Stimulated activated naive B cell treated with anti-CD40 and anti-IgM and Interleukin-4, amounts not matched to agents 10 μg/mL and 1 μg/mL and 100 μg/mL, for 72 hours (primary cell): ENCODE measurements around the gene PLAC1.
A peak's percentile ranks its signal among the peaks of the same experiment; 100 is the strongest.

Source experiments
- ATAC-seq, 2 donors: fragments of 150-1000 bp; cut with Tn5 transposase; replicated peaks; 2 replicates each; pipeline ENCODE4 v1.10.0; 2021; ENCODE audit warnings: moderate library complexity in 1 of 2
- DNase-seq: peaks from one replicate; pipeline ENCODE4 v3.0.0; 2021
- H3K27ac Mint-ChIP-seq: one replicate; pipeline ENCODE4 v1.8.0; 2022; ENCODE audit warnings: mild to moderate bottlenecking, mixed read lengths
- H3K27me3 Mint-ChIP-seq, 2 donors: one replicate each; pipeline ENCODE4 v1.8.0; 2022; ENCODE audit warnings: mixed read lengths in 2 of 2
- H3K36me3 Mint-ChIP-seq, 2 donors: one replicate each; pipeline ENCODE4 v1.8.0; 2022; ENCODE audit warnings: mixed read lengths in 2 of 2, mild to moderate bottlenecking in 1 of 2
- H3K4me1 Mint-ChIP-seq, 2 donors: one replicate each; pipeline ENCODE4 v1.8.0; 2022; ENCODE audit warnings: mixed read lengths in 2 of 2, mild to moderate bottlenecking in 1 of 2
- H3K4me3 Mint-ChIP-seq, 2 donors: one replicate each; pipeline ENCODE4 v1.8.0; 2022; ENCODE audit warnings: mild to moderate bottlenecking in 2 of 2, mixed read lengths in 2 of 2, moderate library complexity in 1 of 2
- H3K9me3 Mint-ChIP-seq, 2 donors: one replicate each; pipeline ENCODE4 v1.8.0; 2022; ENCODE audit warnings: mixed read lengths in 2 of 2, mild to moderate bottlenecking in 1 of 2

Gene PLAC1

GRCh38 chrX:134603806-134604700 lies 54.2 kb downstream of the PLAC1 start:
- DNase-seq = no peak
- Mint-ChIP-seq H3K27ac (no peak overlapping the region), H3K4me3 (no peak overlapping the region), H3K27me3 (peaks cover 0 to 7% of the 10 kb centered on the region in 2 donors), H3K4me1 (no peaks in the 10 kb centered on the region), H3K9me3 (peaks cover 0 to 6% of the 10 kb centered on the region in 2 donors), H3K36me3 (no peaks in the 10 kb centered on the region)
- ATAC-seq = no peak

GRCh38 chrX:134602410-134602809 lies 55.9 kb downstream of the PLAC1 start:
- H3K27ac Mint-ChIP-seq = no peak overlapping the region
- no peak for DNase-seq
- ATAC-seq = no peak
- H3K9me3 Mint-ChIP-seq = peaks cover 0 to 10% of the 10 kb centered on the region in 2 donors
- no peaks in the 10 kb centered on the region for H3K4me1 Mint-ChIP-seq
- H3K27me3 Mint-ChIP-seq = peaks cover 6 to 14% of the 10 kb centered on the region in 2 donors
- H3K36me3 Mint-ChIP-seq = no peaks in the 10 kb centered on the region
- no peak overlapping the region for H3K4me3 Mint-ChIP-seq

- no peak overlapping the region for H3K27ac Mint-ChIP-seq
- ATAC-seq (no peak), DNase-seq (no peak)
- H3K4me1 Mint-ChIP-seq = no peaks in the 10 kb centered on the region
- H3K4me3 Mint-ChIP-seq = no peak overlapping the region
- peaks cover 0 to 10% of the 10 kb centered on the region in 2 donors for H3K9me3 Mint-ChIP-seq
- peaks cover 6 to 21% of the 10 kb centered on the region in 2 donors for H3K27me3 Mint-ChIP-seq
- no peaks in the 10 kb centered on the region for H3K36me3 Mint-ChIP-seq
Measured at GRCh38 chrX:134601240-134601765, 57.0 kb downstream of the PLAC1 start.

GRCh38 chrX:134600714-134601113 lies 57.6 kb downstream of the PLAC1 start:
- no peaks in the 10 kb centered on the region for H3K36me3 Mint-ChIP-seq
- H3K27ac Mint-ChIP-seq = no peak overlapping the region
- H3K4me3 Mint-ChIP-seq = no peak overlapping the region
- no peaks in the 10 kb centered on the region for H3K4me1 Mint-ChIP-seq
- H3K27me3 Mint-ChIP-seq = peaks cover 6 to 21% of the 10 kb centered on the region in 2 donors
- no peak for DNase-seq
- ATAC-seq = no peak
- peaks cover 0 to 10% of the 10 kb centered on the region in 2 donors for H3K9me3 Mint-ChIP-seq

GRCh38 chrX:134599184-134599914 lies 58.9 kb downstream of the PLAC1 start:
- Mint-ChIP-seq H3K27me3 (peaks cover 6 to 25% of the 10 kb centered on the region in 2 donors), H3K4me1 (no peaks in the 10 kb centered on the region), H3K9me3 (peaks cover 0 to 10% of the 10 kb centered on the region in 2 donors), H3K27ac (no peak overlapping the region), H3K4me3 (no peak overlapping the region), H3K36me3 (no peaks in the 10 kb centered on the region)
- ATAC-seq (peak; percentile 27 to 38), DNase-seq (no peak)

GRCh38 chrX:134592303-134592702 lies 66.0 kb downstream of the PLAC1 start:
- Mint-ChIP-seq H3K36me3 (no peaks in the 10 kb centered on the region), H3K27me3 (peaks cover 8 to 34% of the 10 kb centered on the region in 2 donors), H3K27ac (no peak overlapping the region), H3K4me3 (no peak overlapping the region), H3K4me1 (no peaks in the 10 kb centered on the region), H3K9me3 (no peaks in the 10 kb centered on the region)
- DNase-seq (no peak), ATAC-seq (no peak)

- Mint-ChIP-seq H3K27ac (no peak overlapping the region), H3K4me3 (no peak overlapping the region), H3K9me3 (no peaks in the 10 kb centered on the region), H3K36me3 (no peaks in the 10 kb centered on the region), H3K4me1 (no peaks in the 10 kb centered on the region), H3K27me3 (peaks cover 8 to 27% of the 10 kb centered on the region in 2 donors)
- no peak for DNase-seq
- ATAC-seq = no peak
Measured at GRCh38 chrX:134591502-134591901, 66.8 kb downstream of the PLAC1 start.

- no peak for DNase-seq
- H3K4me1 Mint-ChIP-seq = no peaks in the 10 kb centered on the region
- H3K27ac Mint-ChIP-seq = no peak overlapping the region
- no peak for ATAC-seq
- no peaks in the 10 kb centered on the region for H3K9me3 Mint-ChIP-seq
- no peaks in the 10 kb centered on the region for H3K36me3 Mint-ChIP-seq
- peaks cover 8 to 21% of the 10 kb centered on the region in 2 donors for H3K27me3 Mint-ChIP-seq
- no peak overlapping the region for H3K4me3 Mint-ChIP-seq
Measured at GRCh38 chrX:134588806-134589205, 69.5 kb downstream of the PLAC1 start.

GRCh38 chrX:134580907-134581306 lies 77.4 kb downstream of the PLAC1 start:
- no peak overlapping the region for H3K4me3 Mint-ChIP-seq
- no peaks in the 10 kb centered on the region for H3K36me3 Mint-ChIP-seq
- DNase-seq (no peak), ATAC-seq (no peak)
- no peaks in the 10 kb centered on the region for H3K27me3 Mint-ChIP-seq
- H3K4me1 Mint-ChIP-seq = no peaks in the 10 kb centered on the region
- no peak overlapping the region for H3K27ac Mint-ChIP-seq
- no peaks in the 10 kb centered on the region for H3K9me3 Mint-ChIP-seq

GRCh38 chrX:134573683-134574035 lies 84.6 kb downstream of the PLAC1 start:
- no peaks in the 10 kb centered on the region for H3K36me3 Mint-ChIP-seq
- ATAC-seq = no peak
- no peak for DNase-seq
- no peaks in the 10 kb centered on the region for H3K4me1 Mint-ChIP-seq
- no peak overlapping the region for H3K27ac Mint-ChIP-seq
- H3K27me3 Mint-ChIP-seq = peaks cover 0 to 5% of the 10 kb centered on the region in 2 donors
- H3K4me3 Mint-ChIP-seq = no peak overlapping the region
- H3K9me3 Mint-ChIP-seq = no peaks in the 10 kb centered on the region

GRCh38 chrX:134572816-134573682 lies 85.2 kb downstream of the PLAC1 start:
- Mint-ChIP-seq H3K9me3 (no peaks in the 10 kb centered on the region), H3K36me3 (no peaks in the 10 kb centered on the region), H3K4me1 (no peaks in the 10 kb centered on the region), H3K27me3 (peaks cover 0 to 5% of the 10 kb centered on the region in 2 donors), H3K4me3 (no peak overlapping the region), H3K27ac (no peak overlapping the region)
- DNase-seq (no peak), ATAC-seq (no peak)

- ATAC-seq (no peak), DNase-seq (no peak)
- H3K9me3 Mint-ChIP-seq = no peaks in the 10 kb centered on the region
- H3K36me3 Mint-ChIP-seq = no peaks in the 10 kb centered on the region
- no peak overlapping the region for H3K27ac Mint-ChIP-seq
- peaks cover 0 to 5% of the 10 kb centered on the region in 2 donors for H3K27me3 Mint-ChIP-seq
- no peak overlapping the region for H3K4me3 Mint-ChIP-seq
- H3K4me1 Mint-ChIP-seq = no peaks in the 10 kb centered on the region
Measured at GRCh38 chrX:134571796-134572195, 86.5 kb downstream of the PLAC1 start.

- Mint-ChIP-seq H3K36me3 (no peaks in the 10 kb centered on the region), H3K27me3 (peaks cover 0 to 9% of the 10 kb centered on the region in 2 donors), H3K4me3 (no peak overlapping the region), H3K27ac (no peak overlapping the region), H3K9me3 (no peaks in the 10 kb centered on the region), H3K4me1 (no peaks in the 10 kb centered on the region)
- ATAC-seq = no peak
- no peak for DNase-seq
Measured at GRCh38 chrX:134570899-134571298, 87.4 kb downstream of the PLAC1 start.

- Mint-ChIP-seq H3K36me3 (no peaks in the 10 kb centered on the region), H3K27me3 (peaks cover 0 to 10% of the 10 kb centered on the region in 2 donors), H3K27ac (no peak overlapping the region), H3K4me1 (no peaks in the 10 kb centered on the region), H3K9me3 (no peaks in the 10 kb centered on the region), H3K4me3 (no peak overlapping the region)
- ATAC-seq = no peak
- no peak for DNase-seq
Measured at GRCh38 chrX:134570509-134570846, 87.8 kb downstream of the PLAC1 start.
